Activated CD8-positive, alpha-beta T cell treated with anti-CD3 and anti-CD28 coated beads for 36 hours (primary cell): ENCODE data around the gene KCNJ12. TPM values are rescaled to one million over a fixed set of nuclear protein-coding genes. Genes with fewer than 3 reads are reported as not detected.
"Not testable (repeated sequence)": the region's sequence is repeated elsewhere in the genome, so short reads cannot be mapped to it uniquely, and the experiment has no call there.

Experiments
- ATAC-seq: fragments of 200-7000 bp; cut with Tn5 transposase; one replicate; pipeline ENCODE4 v1.10.0; 2021; ENCODE audit warnings: mild to moderate bottlenecking, moderate library complexity
- CTCF ChIA-PET: fragments of 350-600 bp; sonication (Branson Sonifier 250); formaldehyde crosslinking; loops from one replicate; lab custom pipeline; 2021; ENCODE audit warnings: antibody characterized with exemption; lab: Charles Lee
- POLR2A ChIA-PET: fragments of 350-600 bp; sonication (Branson Sonifier 250); formaldehyde crosslinking; loops from one replicate; lab custom pipeline; 2021; ENCODE audit warnings: antibody characterized with exemption; lab: Charles Lee
- DNase-seq: peaks from one replicate; pipeline ENCODE4 v3.0.0-alpha.2; 2020
- H3K27ac Mint-ChIP-seq: one replicate; pipeline ENCODE4 v1.8.0; 2021; ENCODE audit warnings: mild to moderate bottlenecking, mixed read lengths
- H3K27me3 Mint-ChIP-seq: one replicate; pipeline ENCODE4 v1.8.0; 2021; ENCODE audit warnings: mixed read lengths
- H3K36me3 Mint-ChIP-seq: one replicate; pipeline ENCODE4 v1.8.0; 2021; ENCODE audit warnings: low read depth, mixed read lengths
- H3K4me1 Mint-ChIP-seq: one replicate; pipeline ENCODE4 v1.8.0; 2021; ENCODE audit warnings: low read depth, mixed read lengths
- H3K4me3 Mint-ChIP-seq: one replicate; pipeline ENCODE4 v1.8.0; 2021; ENCODE audit warnings: mild to moderate bottlenecking, moderate library complexity, mixed read lengths
- H3K9me3 Mint-ChIP-seq: one replicate; pipeline ENCODE4 v1.8.0; 2021; ENCODE audit warnings: mixed read lengths
- CTCF ChIP-seq: fragments of 200-600 bp; IDR thresholded peaks from one replicate; pipeline ENCODE4 v1.8.0; 2022; ENCODE audit warnings: antibody characterized with exemption, mild to moderate bottlenecking
- intact Hi-C: fragments of 100-400 bp; cut with micrococcal nuclease; formaldehyde crosslinking; loops from one replicate; pipeline ENCODE4 v1.10.0; 2022
- total RNA-seq, 2 experiments: library from RNA; stranded (reverse); gene quantifications; one replicate each; pipeline ENCODE4 v1.2.3, GENCODE V29; 2021

KCNJ12 gene
- total RNA-seq, 2 experiments from 2014 or later = not detected

DNA sequence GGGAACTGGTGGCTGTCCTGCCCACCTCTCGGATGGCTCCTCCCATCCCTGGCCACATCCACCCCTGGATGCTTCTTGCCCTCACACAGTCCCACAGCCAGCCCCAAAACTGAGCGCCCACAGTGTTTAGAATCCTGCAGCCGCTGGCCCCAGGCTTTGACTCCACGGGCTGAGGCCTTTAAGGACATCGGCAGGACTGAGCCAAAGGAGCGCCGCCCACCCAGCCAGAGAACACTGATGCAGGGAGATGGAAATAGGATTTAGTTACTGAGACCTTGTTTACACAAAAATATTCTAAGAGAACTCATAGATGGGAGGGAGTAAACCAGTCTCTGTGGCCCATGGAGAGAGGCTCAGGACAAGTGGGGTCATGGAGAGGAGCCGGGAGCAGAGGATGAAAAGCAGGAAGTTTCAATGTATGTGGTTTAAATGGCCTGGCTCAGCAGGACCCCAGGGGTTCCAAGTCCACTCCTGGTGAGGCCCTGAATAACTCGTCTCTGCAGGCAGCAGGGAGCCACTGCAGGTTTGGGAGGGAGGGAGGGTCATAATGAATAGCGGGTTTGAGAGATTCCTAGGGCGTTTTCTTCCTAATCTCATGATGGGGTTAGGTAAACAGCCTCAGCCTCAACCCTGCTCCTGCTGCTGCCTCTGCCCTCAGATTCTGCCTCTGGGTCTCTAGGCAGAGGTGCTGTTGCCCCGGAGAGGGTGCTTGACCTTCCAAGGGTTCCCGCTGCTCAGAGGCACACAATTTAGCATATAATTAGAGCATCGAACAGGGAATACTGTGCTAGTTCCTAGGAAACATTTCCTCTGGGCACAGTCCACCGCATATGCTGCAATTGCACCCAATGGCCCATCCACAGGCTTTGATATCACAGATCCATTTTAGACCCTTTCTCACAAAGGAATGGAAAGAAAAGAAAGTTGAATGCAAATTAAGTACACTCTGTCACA lies 61.0 kb downstream of the KCNJ12 start:
- H3K4me3 Mint-ChIP-seq, H3K27me3 Mint-ChIP-seq, H3K36me3 Mint-ChIP-seq, intact Hi-C loops, ATAC-seq, H3K4me1 Mint-ChIP-seq, DNase-seq, CTCF ChIA-PET, H3K9me3 Mint-ChIP-seq, POLR2A ChIA-PET, H3K27ac Mint-ChIP-seq: not testable (repeated sequence)

GRCh38 chr17:21438316-21439014 lies 62.3 kb downstream of the KCNJ12 start:
- H3K27ac Mint-ChIP-seq, H3K36me3 Mint-ChIP-seq, H3K9me3 Mint-ChIP-seq, H3K4me1 Mint-ChIP-seq, H3K4me3 Mint-ChIP-seq, H3K27me3 Mint-ChIP-seq, ATAC-seq, POLR2A ChIA-PET, CTCF ChIA-PET, intact Hi-C loops, DNase-seq: not testable (repeated sequence)

GRCh38 chr17:21439015-21439336 lies 62.8 kb downstream of the KCNJ12 start:
- H3K4me1 Mint-ChIP-seq, H3K36me3 Mint-ChIP-seq, H3K9me3 Mint-ChIP-seq, H3K4me3 Mint-ChIP-seq, ATAC-seq, CTCF ChIA-PET, POLR2A ChIA-PET, DNase-seq, H3K27ac Mint-ChIP-seq, intact Hi-C loops, H3K27me3 Mint-ChIP-seq: not testable (repeated sequence)

- CTCF ChIA-PET = no interaction called here
These were observed 69.0 kb downstream of the KCNJ12 start for GRCh38 chr17:21445091-21445650.

GRCh38 chr17:21447552-21447951 lies 71.4 kb downstream of the KCNJ12 start:
- intact Hi-C loops, H3K9me3 Mint-ChIP-seq, H3K4me3 Mint-ChIP-seq, H3K27ac Mint-ChIP-seq, H3K36me3 Mint-ChIP-seq, ATAC-seq, DNase-seq, H3K4me1 Mint-ChIP-seq, POLR2A ChIA-PET: not testable (repeated sequence)
- CTCF ChIA-PET = interaction anchor here (1.2 kb wide), 1 partner anchor 65 kb away, joined by 3 read pairs; no protein-coding TSS in a partner anchor
- H3K27me3 Mint-ChIP-seq = peaks cover 11% of the 10 kb centered on the region

More at GRCh38 chr17:21445091-21445650, 69.0 kb downstream of the KCNJ12 start:
- Mint-ChIP-seq H3K4me3 (no peak overlapping the region), H3K27ac (no peak overlapping the region), H3K36me3 (no peaks in the 10 kb centered on the region), H3K9me3 (no peaks in the 10 kb centered on the region), H3K27me3 (peaks cover 4% of the 10 kb centered on the region), H3K4me1 (no peaks in the 10 kb centered on the region)
- POLR2A ChIA-PET = no interaction called here
- DNase-seq = no peak
- intact Hi-C loops = no loop called here
- no peak for TF ChIP-seq CTCF
- no peak for ATAC-seq

DNA sequence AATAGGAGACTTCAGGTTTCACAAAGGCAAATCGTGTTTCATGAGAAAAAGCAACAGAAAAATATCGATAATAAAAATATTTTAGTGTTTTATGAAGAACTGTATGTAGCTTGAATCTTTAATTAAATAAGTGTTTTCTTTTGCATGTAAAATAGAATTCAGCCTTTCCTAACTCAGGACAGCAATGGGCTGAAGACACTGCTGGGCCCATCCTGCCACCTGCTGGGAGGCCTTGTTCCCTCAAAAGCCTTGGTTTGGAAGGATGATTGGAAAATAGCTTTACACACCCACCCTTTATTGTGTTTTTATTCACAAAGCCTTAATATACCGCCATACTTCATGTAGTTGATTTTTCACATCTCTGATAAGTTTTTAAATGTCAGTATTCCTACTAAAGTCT lies 73.7 kb downstream of the KCNJ12 start:
- intact Hi-C loops, H3K4me1 Mint-ChIP-seq, H3K36me3 Mint-ChIP-seq, H3K4me3 Mint-ChIP-seq, ATAC-seq, POLR2A ChIA-PET, CTCF ChIA-PET, H3K9me3 Mint-ChIP-seq, DNase-seq, H3K27ac Mint-ChIP-seq: not testable (repeated sequence)
- H3K27me3 Mint-ChIP-seq = peaks cover 21% of the 10 kb centered on the region

- intact Hi-C loops = no loop called here
- peaks cover 21% of the 10 kb centered on the region for H3K4me1 Mint-ChIP-seq
- POLR2A ChIA-PET = no interaction called here
- peaks cover 21% of the 10 kb centered on the region for H3K27me3 Mint-ChIP-seq
- CTCF ChIA-PET = interaction anchor here (2.5 kb wide), 1 partner anchor 61 kb away, joined by 11 read pairs; no protein-coding TSS in a partner anchor
- no peak overlapping the region for H3K4me3 Mint-ChIP-seq
- no peaks in the 10 kb centered on the region for H3K9me3 Mint-ChIP-seq
- no peaks in the 10 kb centered on the region for H3K36me3 Mint-ChIP-seq
- no peak for TF ChIP-seq CTCF
- no peak overlapping the region for H3K27ac Mint-ChIP-seq
- DNase-seq = no peak
- no peak for ATAC-seq
These were observed 75.8 kb downstream of the KCNJ12 start for GRCh38 chr17:21451975-21452374.
